ENCODE data around the gene ARPC5.
"Not testable (repeated sequence)": the region's sequence is repeated elsewhere in the genome, so short reads cannot be mapped to it uniquely, and the experiment has no call there.

Gene ARPC5

DNA sequence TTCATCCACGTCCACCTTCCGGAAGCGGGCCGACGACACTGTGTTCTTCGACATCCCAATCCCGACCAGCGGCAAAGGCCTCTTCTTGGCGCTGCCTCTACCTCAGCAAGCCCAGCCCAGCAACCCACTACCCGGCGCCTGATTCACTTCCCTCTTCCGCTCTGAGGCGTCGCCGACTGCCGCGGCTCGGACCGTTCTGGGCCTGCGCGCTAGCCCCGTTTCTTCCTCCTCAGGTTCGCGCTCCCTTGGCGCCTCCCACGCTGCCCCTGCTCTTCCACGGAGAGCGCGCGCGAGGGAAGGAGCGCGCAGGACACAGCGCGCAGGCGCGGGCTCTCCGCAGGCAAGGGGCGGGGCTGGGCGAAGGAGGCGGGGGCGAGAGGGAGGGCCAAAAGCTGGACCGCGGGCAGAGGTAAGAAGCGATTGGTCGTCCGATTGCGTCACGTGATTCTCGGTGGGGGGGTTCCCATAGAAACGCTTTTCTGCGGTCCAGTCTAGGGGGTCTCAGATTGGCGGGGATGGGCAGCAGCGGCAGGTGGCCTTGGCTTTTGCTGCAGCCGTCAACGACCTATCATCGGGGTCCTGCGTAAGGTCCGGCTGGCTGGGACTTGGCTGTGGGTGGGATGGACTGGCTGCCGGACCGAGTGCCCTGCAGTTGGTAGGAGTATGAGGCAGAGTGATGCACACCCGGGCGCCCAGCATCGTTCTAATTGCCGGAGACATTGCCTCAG lies at the start of gene ARPC5:
TSS of gene ARPC5 (minus strand) at position 178 of the 728 bp plus-strand sequence. CDS start at position 54, 124 bp downstream.
- peak; percentile 96 for DNase-seq

GRCh38 chr1:183685112-183685713 lies 49.6 kb upstream of the ARPC5 start:
- no peak for DNase-seq

DNA sequence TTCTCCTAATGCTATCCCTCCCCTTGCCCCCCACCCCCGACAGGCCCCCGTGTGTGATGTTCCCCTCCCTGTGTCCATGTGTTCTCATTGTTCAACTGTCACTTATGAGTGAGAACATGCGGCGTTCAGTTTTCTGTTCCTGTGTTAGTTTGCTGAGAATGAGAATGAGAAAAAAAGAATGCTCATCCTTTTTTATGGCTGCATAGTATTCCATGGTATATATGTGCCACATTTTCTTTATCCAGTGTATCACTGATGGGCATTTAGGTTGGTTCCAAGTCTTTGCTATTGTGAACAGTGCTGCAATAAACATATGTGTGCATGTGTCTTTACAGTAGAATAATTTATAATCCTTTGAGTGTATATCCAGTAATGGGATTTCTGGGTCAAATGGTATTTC lies 43.8 kb upstream of the ARPC5 start:
- not testable (repeated sequence) for DNase-seq

DNA sequence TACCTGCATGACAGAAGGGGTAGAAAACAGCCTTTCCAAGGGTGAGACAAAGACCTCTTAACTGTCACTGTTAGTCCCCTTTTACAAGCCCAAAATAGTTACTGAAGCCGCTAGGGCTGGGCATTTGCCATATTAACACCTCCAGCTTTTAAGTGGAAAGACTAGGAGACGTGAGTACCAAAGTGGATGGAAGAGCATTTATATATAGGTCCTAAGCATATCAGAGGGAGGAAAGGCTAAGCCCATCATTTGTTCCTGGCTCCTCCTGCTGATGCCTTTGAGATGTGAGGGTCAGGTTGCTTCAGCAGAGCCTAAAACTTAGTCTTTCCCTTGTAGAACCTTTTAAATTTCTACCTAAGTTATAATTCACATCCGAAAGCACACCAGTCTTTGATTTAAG lies 43.2 kb upstream of the ARPC5 start:
- no peak for DNase-seq

DNA sequence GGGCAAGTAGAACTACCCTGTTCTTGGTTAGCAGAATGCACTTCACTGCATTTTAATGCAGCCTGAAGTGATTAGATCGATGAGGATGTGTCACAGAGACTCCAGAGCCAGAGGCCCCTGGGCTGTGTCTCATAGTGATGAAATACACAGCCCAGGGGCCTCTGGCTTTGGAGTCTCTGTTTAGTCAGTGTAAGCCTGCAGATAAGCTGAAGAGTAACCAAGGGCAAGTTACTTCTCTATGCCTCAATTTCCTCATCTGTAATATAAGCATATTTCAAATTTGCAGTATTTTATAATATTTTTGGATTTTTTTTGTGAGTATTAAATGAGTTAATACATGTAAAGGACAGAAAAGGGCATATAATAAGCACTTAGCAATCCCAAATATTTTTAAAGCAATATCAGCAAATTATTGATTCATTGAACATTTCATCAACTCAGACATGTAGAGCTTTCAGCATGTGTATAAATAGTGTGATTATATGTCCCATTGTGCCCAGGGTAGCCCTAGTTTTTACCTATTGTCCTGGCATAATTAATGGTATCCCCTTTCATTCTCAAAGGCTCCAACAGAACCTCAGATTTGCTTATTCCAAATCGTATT lies 41.1 kb upstream of the ARPC5 start:
- no peak for DNase-seq

GRCh38 chr1:183675883-183676585 lies 40.5 kb upstream of the ARPC5 start:
- DNase-seq: no peak

DNA sequence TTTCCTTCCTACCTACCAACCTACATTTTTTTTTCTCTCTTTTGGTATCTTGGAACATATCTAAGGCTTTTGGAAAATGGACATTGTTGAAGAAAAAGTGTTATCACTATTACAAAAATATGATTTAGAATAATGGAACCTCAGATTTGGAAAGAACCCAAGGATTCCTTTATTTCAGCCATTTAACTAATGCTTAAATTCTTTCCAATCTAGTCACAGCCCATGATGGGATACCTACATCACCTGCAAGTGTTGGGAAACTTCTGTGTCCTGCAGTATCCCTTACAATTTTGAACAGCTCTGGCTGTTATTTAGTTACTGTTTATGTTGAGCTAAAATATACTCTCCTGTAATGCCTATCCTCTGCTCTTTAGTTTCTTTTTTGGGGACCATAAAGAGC lies 39.8 kb upstream of the ARPC5 start:
- no peak for DNase-seq

DNA sequence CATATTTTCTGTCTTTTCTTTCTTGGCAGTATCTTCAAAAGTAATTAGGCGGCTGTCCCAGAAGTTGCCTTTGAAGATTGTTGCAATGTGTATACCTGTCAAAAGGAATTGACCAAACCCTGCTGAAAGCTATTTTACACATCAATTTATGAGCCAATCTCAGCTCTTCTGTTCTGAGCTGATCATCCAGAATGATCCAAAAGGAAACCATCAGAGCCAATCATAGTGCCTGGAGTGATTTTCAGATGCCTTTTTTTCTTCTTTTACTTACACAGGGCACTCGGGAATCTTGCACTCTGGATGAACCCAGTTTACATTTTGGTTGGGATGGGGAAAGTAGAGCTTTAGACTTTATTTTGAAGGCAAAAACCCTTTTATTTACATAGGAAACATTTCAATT lies 39.3 kb upstream of the ARPC5 start:
- DNase-seq: no peak

GRCh38 chr1:183674339-183674738 lies 38.8 kb upstream of the ARPC5 start:
- no peak for DNase-seq

DNA sequence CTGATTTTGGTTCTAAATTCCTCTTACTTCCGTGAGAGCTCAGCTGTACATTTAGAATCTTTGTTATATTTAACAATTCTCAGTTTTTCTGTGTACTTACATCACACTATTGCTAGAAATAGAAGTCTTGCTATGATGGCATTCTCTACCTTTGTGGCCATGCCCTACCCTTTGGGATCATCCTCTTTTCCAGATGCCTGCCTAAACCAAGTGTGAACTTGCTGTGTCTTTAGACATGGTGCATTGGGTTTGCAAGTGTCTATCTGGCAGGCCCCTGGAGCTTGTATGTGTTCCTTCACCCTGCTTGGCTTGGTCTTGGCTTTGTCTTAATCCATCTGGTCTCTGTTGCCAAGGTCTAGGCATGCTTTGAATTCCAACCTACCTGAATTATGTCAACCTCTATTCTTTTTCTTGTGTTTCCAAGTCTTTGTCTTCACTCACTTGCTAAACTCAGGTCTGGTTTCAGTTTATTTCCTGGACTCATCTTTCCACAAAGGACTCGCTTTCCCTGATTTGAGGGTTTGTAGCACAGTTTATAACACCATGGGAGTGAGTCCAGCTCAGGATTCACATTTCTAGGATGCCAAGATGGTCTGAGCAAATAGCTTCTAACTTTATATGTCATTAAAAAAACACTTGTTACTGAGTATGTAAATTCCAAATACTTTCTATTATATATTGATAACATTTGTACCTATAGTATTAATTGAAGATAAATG lies 38.2 kb upstream of the ARPC5 start:
- no peak for DNase-seq

GRCh38 chr1:183670169-183670568 lies 34.6 kb upstream of the ARPC5 start:
- no peak for DNase-seq

- no peak for DNase-seq
Measured at GRCh38 chr1:183656355-183656754, 20.8 kb upstream of the ARPC5 start.

DNA sequence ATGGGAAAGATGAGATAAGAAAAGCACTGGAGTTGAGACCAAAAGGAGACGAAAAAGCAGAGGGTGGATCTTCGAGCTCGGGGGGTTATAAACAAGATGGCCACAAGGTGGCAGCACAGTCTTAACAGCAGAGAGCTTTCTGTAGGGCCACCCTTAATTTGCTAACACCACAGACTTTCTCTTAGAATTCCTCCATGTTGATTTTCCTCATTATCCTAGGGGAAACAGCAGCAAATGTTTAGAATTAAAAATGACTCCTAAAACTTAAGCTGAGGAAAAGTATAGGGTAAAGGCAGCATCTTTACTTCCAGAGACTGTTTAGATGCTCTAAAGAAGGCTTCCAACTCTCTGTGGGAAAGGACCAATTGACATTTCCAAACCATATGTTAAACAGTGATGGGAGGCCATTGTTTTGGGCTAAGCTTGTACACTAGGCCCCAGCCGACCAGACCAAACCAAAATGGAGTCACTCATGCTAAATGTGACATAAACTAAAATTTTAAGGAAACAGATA lies 20.0 kb upstream of the ARPC5 start:
- DNase-seq: peak; percentile 60 to 72

- no peak for DNase-seq
Measured at GRCh38 chr1:183654706-183655105, 19.1 kb upstream of the ARPC5 start.

DNA sequence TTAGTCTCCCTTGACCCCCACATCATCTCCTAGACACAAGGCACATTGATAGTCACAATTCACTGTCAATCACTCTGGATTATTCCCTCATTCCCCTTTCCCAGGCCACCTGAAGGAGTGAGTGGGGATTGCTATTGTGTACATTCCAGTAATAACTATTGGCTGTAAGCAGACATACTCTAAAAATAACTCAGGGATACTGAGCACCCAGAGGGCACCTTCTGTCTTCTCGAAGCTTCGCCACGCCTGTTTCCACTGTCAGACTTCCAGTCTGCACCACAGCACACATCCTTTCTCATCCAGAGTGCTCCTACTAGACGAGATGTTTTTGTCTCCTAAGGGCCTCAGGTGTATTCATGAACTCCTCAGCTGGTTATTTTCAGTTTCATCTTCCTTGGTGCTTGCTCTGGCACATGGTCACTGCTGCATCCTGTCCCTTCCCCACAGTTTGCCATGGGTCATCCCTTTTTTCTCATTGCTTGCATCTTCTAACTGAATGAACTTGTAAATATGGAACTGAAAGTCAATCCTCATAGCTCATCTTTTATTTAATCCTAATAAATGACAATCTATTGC lies 18.4 kb upstream of the ARPC5 start:
- DNase-seq: no peak

DNA sequence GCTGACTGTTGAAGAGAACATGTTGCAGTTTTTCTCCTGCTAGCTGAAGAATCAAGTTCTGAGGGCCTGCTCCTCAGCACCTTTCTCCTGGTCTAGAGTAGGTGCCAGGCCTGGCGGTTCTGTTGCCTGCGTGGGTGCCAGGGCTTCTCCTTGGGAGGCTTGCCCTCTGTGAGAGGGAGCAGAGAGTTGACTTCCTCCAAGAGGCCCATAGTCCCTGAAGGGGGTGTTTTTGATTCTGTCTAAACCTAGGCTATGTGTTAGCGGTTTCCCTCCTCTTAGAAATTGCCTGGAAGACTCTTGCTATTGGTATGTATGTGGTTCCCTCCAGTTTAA lies 17.8 kb upstream of the ARPC5 start:
- DNase-seq: no peak

DNA sequence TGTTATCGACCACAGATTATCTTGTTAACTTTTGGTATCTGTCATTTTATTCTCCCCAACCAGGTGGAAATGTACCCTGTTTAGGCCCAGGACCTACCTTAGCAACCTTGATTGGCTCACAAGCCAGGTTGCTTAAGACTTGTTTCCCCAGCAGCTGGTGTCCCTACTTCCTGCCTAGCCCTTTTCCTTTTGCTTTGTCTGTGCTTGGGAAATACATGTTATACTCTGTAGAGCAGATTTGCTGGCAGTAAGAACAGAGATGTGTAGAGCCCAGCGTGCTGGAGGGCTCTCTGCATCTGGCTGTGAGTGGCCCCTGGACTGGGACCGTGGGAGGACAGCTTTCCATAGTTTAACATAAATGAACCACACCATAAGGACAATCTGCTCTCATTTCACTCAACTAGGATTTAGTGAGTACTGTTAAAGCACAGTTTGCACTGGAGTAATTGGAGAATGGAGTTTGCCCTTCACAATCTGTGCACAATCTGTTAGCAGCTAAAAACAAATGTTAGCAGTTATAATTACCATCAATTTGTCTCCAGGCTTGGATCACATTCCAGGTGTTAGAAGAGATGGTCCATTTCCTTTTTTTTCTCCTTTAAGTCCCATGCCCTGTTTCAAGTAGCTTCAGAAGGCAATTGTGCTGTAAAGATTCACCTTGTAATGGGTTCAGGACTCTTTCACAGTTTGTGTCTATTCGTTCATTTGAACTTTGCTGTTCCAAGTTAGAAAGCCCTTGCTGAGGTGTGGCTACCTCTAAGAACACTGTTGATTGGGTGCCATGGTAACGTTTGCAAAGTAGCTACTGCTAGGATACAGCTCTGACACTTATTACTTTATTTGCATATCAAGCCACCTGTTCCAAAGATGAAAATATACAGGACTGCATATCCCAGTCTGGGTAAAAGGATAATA lies 17.2 kb upstream of the ARPC5 start, which contains the start of gene APOBEC4:
TSS of gene APOBEC4 (minus strand) at position 770 of the 915 bp plus-strand sequence. CDS start 4,535 bp downstream, outside the sequence.
- no peak for DNase-seq

DNA sequence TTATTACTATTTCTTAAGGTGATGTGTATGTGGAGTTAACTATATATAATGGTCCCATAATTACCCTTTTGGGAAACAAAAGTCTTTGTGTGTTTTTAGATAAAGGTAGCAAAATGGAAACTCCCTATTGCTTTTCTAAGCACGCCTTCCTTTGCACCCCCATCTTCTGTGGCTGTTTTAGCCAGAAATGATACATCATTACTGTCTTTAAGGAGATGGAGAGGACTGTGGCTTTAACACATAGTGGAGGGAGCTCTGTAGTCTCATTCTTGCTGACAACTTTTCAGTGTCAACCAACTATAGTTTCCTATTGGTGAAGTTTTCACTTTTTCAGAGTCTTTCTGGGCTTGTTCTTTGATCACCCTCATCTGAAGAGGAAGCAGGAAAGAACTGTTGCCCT lies 16.5 kb upstream of the ARPC5 start:
- DNase-seq: no peak

DNA sequence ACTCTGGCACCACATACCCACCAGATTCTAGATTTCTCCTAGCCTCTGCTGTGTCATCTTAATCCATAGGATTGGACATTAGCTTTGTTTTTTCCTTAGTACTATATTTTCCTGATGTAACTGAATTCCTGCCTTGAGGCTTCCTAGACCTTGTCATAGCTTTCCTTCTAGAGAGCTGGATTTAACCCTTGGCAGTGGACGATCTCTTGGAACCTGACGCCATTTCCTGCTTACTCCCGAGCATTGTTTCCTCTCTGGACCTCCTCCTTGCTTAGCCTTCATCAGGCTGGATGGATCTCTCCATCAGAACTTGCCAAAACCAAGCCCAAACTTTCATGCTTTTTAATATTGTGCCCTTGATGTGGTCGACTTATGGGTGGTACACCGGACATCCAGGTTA lies 16.0 kb upstream of the ARPC5 start:
- DNase-seq: no peak

GRCh38 chr1:183648042-183648441 lies 12.5 kb upstream of the ARPC5 start:
- no peak for DNase-seq

DNA sequence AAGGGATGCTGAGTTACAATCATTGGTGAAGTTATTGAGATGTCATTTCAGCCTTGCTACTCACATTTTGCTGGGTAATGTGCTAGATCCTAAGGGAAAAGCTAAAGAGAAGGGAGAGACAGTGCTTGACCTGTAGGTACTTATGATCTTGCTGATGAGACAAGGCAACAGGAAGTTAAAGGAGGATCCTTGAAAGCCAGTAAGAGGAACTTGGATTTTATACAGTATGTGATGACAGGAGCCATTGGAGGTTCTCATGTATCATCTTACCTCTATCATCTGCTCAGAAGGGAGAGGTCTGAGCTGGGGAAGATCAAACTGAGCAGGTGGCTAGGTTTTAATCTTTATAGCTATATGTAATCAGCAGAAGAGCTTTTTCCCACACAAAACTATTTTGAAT lies 11.2 kb upstream of the ARPC5 start:
- no peak for DNase-seq

Measured in stimulated activated CD4-positive, alpha-beta T cell treated with anti-CD3 and anti-CD28 coated beads, Interleukin-4, amount 100 ng/mL, for 4 hours (primary cell).